HG02981 (cell line): Measurements from ENCODE around the gene FSTL4.

ENCODE experiments used
- ATAC-seq: cut with Tn5 transposase; IDR thresholded peaks from one replicate; pipeline ENCODE4 v1.9.1; 2021; ENCODE audit warnings: mild to moderate bottlenecking, moderate library complexity; ENCODE audit not compliant: unreplicated experiment

The FSTL4 gene

DNA sequence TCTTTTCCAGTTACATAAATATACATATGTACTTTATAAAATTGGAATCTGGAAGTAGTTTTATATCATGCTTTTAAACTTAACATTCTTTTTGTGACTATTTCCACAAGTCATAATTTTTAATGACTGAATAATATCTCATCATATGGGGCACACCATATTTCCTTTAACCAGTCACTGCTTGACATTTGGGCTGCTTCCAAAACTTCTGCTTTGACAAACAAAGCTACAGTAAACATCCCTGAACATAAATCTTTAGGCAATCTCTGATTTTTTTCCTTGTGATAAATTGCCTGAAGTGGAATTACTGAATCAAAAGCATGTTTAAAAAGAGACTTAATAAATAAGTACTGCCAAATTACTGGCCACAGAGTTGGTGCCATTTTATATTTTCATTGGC, 178.0 kb downstream of the FSTL4 start:
- ATAC-seq, result no peak

GRCh38 chr5:133433641-133434040, 178.7 kb downstream of the FSTL4 start:
- no peak for ATAC-seq

- ATAC-seq, result no peak
Observed at GRCh38 chr5:133432956-133433532, 179.3 kb downstream of the FSTL4 start.

- ATAC-seq, result no peak
Observed at GRCh38 chr5:133431326-133431865, 180.9 kb downstream of the FSTL4 start.

GRCh38 chr5:133430095-133430494, 182.2 kb downstream of the FSTL4 start:
- no peak for ATAC-seq

DNA sequence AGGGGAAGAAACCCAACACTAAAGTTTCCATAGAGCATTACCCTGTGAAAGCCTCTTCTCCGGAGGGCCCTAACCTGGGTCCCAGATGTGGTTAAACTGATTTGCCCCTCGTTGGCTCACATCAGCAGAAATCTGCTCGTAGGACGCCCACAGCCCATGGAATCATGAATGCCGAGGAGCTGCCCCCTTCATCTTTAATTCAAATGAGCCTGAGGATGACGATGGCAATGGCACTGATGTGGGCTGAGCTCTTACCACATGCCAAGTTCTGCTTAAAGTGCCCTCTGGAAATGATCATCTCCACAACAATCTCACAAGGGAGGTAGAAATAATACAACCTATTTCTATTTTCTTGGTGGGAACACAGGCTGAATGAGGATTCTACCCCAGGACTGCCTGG, 183.3 kb downstream of the FSTL4 start:
- no peak for ATAC-seq

DNA sequence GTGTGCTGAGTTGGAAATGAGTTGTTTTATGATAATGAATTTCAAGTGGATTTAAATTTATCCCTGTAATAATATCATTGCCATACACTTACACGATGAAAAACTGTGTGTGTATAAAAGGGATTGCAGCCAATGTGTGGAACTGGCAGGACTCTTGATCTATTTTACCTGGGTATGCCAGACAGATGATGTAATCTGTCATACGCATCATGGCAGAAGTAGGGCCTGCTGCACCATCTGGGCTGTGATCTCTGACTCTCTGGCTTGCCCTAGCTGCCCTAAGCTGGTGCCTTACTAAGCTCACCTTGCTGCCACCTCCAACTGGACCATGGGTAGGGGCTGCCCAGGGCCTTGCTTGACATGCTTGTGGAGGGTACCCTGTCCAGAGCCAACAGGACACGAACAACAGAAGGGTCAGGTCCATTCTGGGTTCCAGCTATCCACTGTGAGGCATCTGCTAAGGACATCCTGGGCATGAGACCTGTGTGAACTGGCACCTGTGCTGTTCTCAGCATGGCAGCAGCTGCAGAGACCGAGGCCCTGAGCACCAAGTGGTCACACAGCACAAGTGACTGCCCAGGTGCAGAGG, 184.2 kb downstream of the FSTL4 start:
- no peak for ATAC-seq

GRCh38 chr5:133427121-133427777, 185.1 kb downstream of the FSTL4 start:
- no peak for ATAC-seq

DNA sequence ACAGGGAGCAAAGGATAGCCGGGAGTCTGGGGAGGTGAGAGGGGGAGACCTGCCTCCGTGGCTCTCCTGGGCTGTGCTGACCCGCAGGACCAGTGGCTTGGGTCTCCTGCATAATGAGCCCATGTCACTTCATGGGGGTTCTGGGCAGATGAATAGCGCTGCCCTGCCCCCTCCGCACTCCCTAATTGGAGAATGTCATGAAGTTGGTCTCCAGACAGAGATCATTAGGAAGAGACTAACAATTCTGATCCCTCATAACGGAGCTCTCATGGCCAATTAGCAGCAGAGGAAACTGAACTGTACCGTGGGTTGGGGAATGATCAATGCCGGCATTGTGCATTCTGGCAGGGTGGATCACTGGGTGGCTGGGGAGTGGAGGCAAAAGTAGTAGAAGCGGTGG, 186.1 kb downstream of the FSTL4 start:
- no peak for ATAC-seq

- ATAC-seq, result no peak
Observed at GRCh38 chr5:133425764-133426163, 186.6 kb downstream of the FSTL4 start.

- ATAC-seq, result no peak
Observed at GRCh38 chr5:133425222-133425621, 187.1 kb downstream of the FSTL4 start.

DNA sequence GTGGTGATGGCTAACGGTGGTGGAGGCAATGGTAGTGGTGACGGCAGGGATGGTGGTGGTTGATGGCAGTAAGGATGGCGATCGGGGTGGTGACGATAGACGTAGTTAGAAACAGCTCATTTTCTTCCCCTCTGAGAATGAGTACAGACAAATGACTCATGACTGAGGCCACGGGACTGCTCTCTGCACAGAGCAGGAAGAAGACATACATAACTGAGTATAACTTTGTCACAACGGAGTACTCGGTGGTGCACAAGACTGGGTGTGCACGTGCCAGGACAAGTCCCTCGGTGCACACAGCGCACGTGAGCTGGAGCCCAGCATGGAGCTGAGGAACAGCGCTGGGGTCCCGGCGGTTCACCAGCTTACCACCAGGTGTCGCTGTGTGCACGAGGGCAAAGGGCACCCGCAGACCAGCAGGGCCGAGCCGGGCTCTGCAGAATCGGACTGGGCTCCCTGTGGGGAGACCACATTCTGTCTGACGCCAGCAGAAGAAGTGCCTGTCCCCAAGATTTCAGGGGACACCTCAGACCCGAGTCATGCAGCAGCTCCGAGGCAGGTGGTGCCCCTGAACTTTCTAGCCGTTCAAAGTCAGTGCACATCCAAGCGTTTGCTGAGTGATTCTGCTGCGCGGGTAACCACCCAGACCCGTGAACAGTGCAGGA, 188.6 kb downstream of the FSTL4 start:
- peak; percentile 69 for ATAC-seq

- no peak for ATAC-seq
Observed at GRCh38 chr5:133423011-133423617, 189.2 kb downstream of the FSTL4 start.

- ATAC-seq, result no peak
Observed at GRCh38 chr5:133421806-133422205, 190.5 kb downstream of the FSTL4 start.

- ATAC-seq, result no peak
Observed at GRCh38 chr5:133421394-133421793, 190.9 kb downstream of the FSTL4 start.

- ATAC-seq, result no peak
Observed at GRCh38 chr5:133420440-133421301, 191.7 kb downstream of the FSTL4 start.

- no peak for ATAC-seq
Observed at GRCh38 chr5:133415906-133416305, 196.4 kb downstream of the FSTL4 start.

DNA sequence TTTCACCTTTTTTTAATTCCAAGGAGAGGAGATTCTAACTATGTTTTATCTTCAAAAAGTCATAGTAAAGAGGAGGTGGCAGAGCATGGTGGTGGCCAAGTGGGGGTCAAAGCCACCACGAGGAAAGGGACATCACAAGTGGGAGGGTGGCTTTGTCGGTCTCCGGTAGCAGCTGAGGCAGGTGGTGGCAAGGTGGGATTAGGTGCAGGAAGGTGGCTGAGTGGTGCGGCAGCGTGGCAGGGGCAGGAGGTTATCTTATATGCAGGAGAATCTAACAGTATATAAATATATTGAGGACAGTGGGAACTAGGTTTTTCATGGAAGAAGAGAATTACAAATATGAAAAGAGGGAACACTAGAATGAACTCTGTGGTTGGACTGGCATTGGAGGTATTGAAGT, 196.8 kb downstream of the FSTL4 start:
- ATAC-seq, result no peak

DNA sequence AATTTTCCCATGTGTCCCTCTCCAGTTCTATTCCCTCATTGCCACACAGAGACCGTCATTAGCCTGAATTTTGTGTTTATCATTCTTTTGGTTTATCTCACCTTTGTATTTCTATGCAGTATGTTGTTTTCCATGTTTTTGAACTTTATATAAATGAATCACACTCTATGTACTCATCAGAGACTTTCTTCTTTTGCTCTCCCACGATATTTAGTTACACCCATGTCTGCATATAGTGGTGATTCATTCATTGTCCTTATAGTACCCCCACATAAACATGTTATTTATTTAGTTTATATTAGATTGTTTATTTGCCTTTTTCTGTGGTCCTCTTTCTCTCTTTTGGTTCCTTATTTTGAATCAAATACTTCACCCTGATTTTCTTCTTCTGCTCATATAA, 199.7 kb downstream of the FSTL4 start:
- ATAC-seq, result no peak

GRCh38 chr5:133410335-133410828, 202.0 kb downstream of the FSTL4 start:
- ATAC-seq, result no peak
